Right lung (tissue), 5 donors: Measurements from ENCODE around the gene UGT2B7. TPM values are rescaled to one million over a fixed set of nuclear protein-coding genes. Genes with fewer than 3 reads are reported as not detected.

Experiments used
- DNase-seq, 2 donors: peaks; one replicate each; pipeline ENCODE4 v3.0.0-alpha.2; 2013
- polyA plus RNA-seq, 5 donors: library from polyadenylated mRNA; unstranded; fragments of 120-200 nt; gene quantifications; one replicate each; pipeline versions ENCODE4 v1.2.1 to v1.2.3, GENCODE V29; 2013; ENCODE audit warnings: inconsistent platforms in 1 of 5, low replicate concordance in 1 of 5; ENCODE audit not compliant: insufficient read length in 5 of 5, insufficient read depth in 1 of 5

UGT2B7 gene
- polyA plus RNA-seq, 5 donors, result 15.8 to 49.3 (median 29.4) TPM

DNA sequence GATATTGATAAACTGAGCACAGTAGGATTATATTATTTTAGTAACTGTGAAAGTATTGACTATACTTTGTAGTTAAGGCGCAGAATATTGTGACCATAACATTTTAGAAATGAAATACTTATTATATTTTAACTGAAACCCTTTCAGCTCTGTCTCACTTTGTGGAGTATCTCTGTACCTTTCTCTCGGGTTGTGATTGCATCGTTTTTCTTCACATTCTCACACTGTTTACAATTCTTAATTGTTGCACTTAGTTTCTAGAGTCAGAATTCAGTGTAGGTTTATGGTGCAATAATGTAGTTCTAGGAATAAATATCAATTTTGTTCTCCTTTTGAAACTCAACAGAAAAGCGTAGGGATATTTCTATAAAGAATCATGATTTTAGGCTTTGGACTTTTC lies 57.7 kb downstream of the UGT2B7 start:
- no peak for DNase-seq

DNA sequence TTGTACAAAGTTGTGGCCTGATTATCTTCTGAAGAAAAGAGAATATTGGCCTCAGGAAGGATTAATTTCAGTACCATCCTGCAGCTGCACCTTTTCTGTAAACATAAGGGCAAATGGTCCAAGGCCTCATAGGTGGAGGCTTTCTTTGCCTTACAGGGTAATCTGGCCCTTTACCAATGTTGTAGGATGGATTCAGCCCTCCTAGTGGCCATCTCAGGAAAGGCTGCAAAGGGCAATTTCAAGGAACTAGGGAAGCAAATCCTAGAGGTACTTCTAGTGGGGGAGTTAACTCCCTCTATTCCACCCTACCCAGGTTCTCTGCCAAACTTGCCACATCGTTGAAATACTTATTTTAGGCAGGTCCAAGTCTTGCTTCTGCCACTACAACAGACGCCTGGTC lies 60.6 kb downstream of the UGT2B7 start:
- DNase-seq, result no peak

Other genes with a start within 250 kb of the UGT2B7 start
- gene UGT2A3, start 144.7 kb upstream of the UGT2B7 start, polyA plus RNA-seq, result 10 to 100 TPM in 1 of 5 donors, 1 to 10 TPM in 4; 2.5 to 20.8 (median 5.3) TPM
- gene UGT2B11, start 118.3 kb downstream of the UGT2B7 start, polyA plus RNA-seq, result under 1 TPM in 4 of 5 donors, not detected in 1; 0.10 to 0.74 (median 0.22) TPM
- under 1 TPM in 3 of 5 donors, not detected in 2; 0.31 to 0.67 (median 0.66) TPM for gene UGT2B28, start 184.0 kb downstream of the UGT2B7 start, polyA plus RNA-seq